H9 (cell line): ENCODE measurements around the gene CACNA1H. TPM values are rescaled to one million over a fixed set of nuclear protein-coding genes. Genes with fewer than 3 reads are reported as not detected.

Experiments used
- DNase-seq: peaks from one replicate; pipeline ENCODE4 v3.0.0-alpha.2; 2017
- H2AFZ ChIP-seq: one replicate; pipeline ENCODE4 v1.6.1; 2013; ENCODE audit warnings: mild to moderate bottlenecking, low read length, control low read depth, moderate library complexity
- H2AK5ac ChIP-seq: 2 replicates; pipeline ENCODE4 v1.6.1; 2013; ENCODE audit warnings: low read length, control low read depth, mixed read lengths; ENCODE audit not compliant: insufficient read length
- H2BK120ac ChIP-seq: one replicate; pipeline ENCODE4 v1.6.1; 2013; ENCODE audit warnings: low read depth, mild to moderate bottlenecking, low read length, control low read depth, inconsistent platforms; ENCODE audit not compliant: poor library complexity, severe bottlenecking
- H2BK12ac ChIP-seq: 2 replicates; pipeline ENCODE4 v1.6.1; 2013; ENCODE audit warnings: low read length, control low read depth, mixed read lengths, low read depth; ENCODE audit not compliant: insufficient read length
- H2BK15ac ChIP-seq: 2 replicates; pipeline ENCODE4 v1.6.1; 2013; ENCODE audit warnings: low read depth, low read length, control low read depth
- H2BK20ac ChIP-seq: one replicate; pipeline ENCODE4 v1.6.1; 2013; ENCODE audit warnings: low read depth, mild to moderate bottlenecking, low read length, control low read depth, inconsistent platforms; ENCODE audit not compliant: poor library complexity, severe bottlenecking
- H2BK5ac ChIP-seq: 2 replicates; pipeline ENCODE4 v1.6.1; 2013; ENCODE audit warnings: low read length, control low read depth, mixed read lengths; ENCODE audit not compliant: insufficient read length
- H3K14ac ChIP-seq: 2 replicates; pipeline ENCODE4 v1.6.1; 2013; ENCODE audit warnings: low read length, control low read depth; ENCODE audit not compliant: insufficient read depth
- H3K18ac ChIP-seq: 2 replicates; pipeline ENCODE4 v1.6.1; 2013; ENCODE audit warnings: low read depth, mild to moderate bottlenecking, mixed read lengths, low read length, control low read depth; ENCODE audit not compliant: insufficient read length
- H3K23ac ChIP-seq: 2 replicates; pipeline ENCODE4 v1.6.1; 2013; ENCODE audit warnings: low read length, control low read depth, mixed read lengths, low read depth; ENCODE audit not compliant: insufficient read length
- H3K23me2 ChIP-seq: 2 replicates; pipeline ENCODE4 v1.6.1; 2013; ENCODE audit warnings: low read depth, mild to moderate bottlenecking, mixed read lengths, low read length, control low read depth; ENCODE audit not compliant: insufficient read length, poor library complexity, severe bottlenecking
- H3K27ac ChIP-seq: 2 replicates; pipeline ENCODE4 v1.5.1; 2013; ENCODE audit warnings: low read length, control low read depth, mixed read lengths, low read depth; ENCODE audit not compliant: insufficient read length
- H3K27me3 ChIP-seq: 2 replicates; pipeline ENCODE4 v1.6.1; 2013; ENCODE audit warnings: low read length, control low read depth, inconsistent platforms; ENCODE audit not compliant: insufficient read depth
- H3K4ac ChIP-seq: 2 replicates; pipeline ENCODE4 v1.6.1; 2013; ENCODE audit warnings: low read depth, mild to moderate bottlenecking, control low read depth, inconsistent platforms, low read length, moderate library complexity
- H3K4me1 ChIP-seq: 2 replicates; pipeline ENCODE4 v1.6.1; 2013; ENCODE audit warnings: low read length, control low read depth, inconsistent platforms; ENCODE audit not compliant: insufficient read depth
- H3K4me2 ChIP-seq: 2 replicates; pipeline ENCODE4 v1.6.1; 2013; ENCODE audit warnings: low read length, control low read depth, mixed read lengths; ENCODE audit not compliant: insufficient read length, insufficient read depth
- H3K56ac ChIP-seq: 2 replicates; pipeline ENCODE4 v1.6.1; 2013; ENCODE audit warnings: low read depth, mild to moderate bottlenecking, mixed read lengths, low read length, control low read depth; ENCODE audit not compliant: insufficient read length
- H3K79me1 ChIP-seq: 2 replicates; pipeline ENCODE4 v1.6.1; 2013; ENCODE audit warnings: low read depth, mild to moderate bottlenecking, moderate library complexity, low read length, control low read depth, inconsistent platforms; ENCODE audit not compliant: insufficient read depth, poor library complexity, severe bottlenecking
- H3K79me2 ChIP-seq: 2 replicates; pipeline ENCODE4 v1.6.1; 2013; ENCODE audit warnings: low read length, control low read depth, inconsistent platforms; ENCODE audit not compliant: insufficient read depth
- H3K9ac ChIP-seq: 2 replicates; pipeline ENCODE4 v1.6.1; 2013; ENCODE audit warnings: low read length, control low read depth, mixed read lengths; ENCODE audit not compliant: insufficient read length; ENCODE audit errors: extremely low read depth
- H3K9me3 ChIP-seq: one replicate; pipeline ENCODE4 v1.6.1; 2013; ENCODE audit warnings: low read depth, low read length, inconsistent platforms; ENCODE audit not compliant: control insufficient read depth
- H3T11ph ChIP-seq: one replicate; pipeline ENCODE4 v1.6.1; 2013; ENCODE audit warnings: mild to moderate bottlenecking, low read length, control low read depth, inconsistent platforms
- H4K20me1 ChIP-seq: one replicate; pipeline ENCODE4 v1.6.1; 2013; ENCODE audit not compliant: control insufficient read depth, insufficient read length, insufficient read depth
- H4K5ac ChIP-seq: 2 replicates; pipeline ENCODE4 v1.6.1; 2013; ENCODE audit warnings: low read depth, mild to moderate bottlenecking, mixed read lengths, low read length, control low read depth; ENCODE audit not compliant: insufficient read length
- H4K8ac ChIP-seq: replicated peaks from 2 replicates; pipeline ENCODE4 v1.6.1; 2013; ENCODE audit warnings: low read length, control low read depth, mixed read lengths, low read depth; ENCODE audit not compliant: insufficient read length
- H4K91ac ChIP-seq: 2 replicates; pipeline ENCODE4 v1.6.1; 2013; ENCODE audit warnings: low read depth, mild to moderate bottlenecking, moderate library complexity, mixed read lengths, low read length, control low read depth; ENCODE audit not compliant: insufficient read length
- H3K27ac Mint-ChIP-seq, 3 experiments: 2 replicates in 2 of 3; 3 replicates in 1 of 3; pipeline ENCODE4 v1.8.0; 2020 to 2021; ENCODE audit warnings: mixed read lengths in 3 of 3, mild to moderate bottlenecking in 1 of 3, moderate library complexity in 1 of 3
- H3K27me3 Mint-ChIP-seq: 2 replicates; pipeline ENCODE4 v1.8.0; 2021; ENCODE audit warnings: low read depth, mild to moderate bottlenecking, moderate library complexity, mixed read lengths
- H3K36me3 Mint-ChIP-seq, 3 experiments: 2 replicates in 2 of 3; 3 replicates in 1 of 3; pipeline ENCODE4 v1.8.0; 2020 to 2021; ENCODE audit warnings: low read depth in 3 of 3, mixed read lengths in 3 of 3; ENCODE audit not compliant: insufficient read depth in 1 of 3
- H3K4me1 Mint-ChIP-seq, 2 experiments: 2 replicates each; pipeline ENCODE4 v1.8.0; 2020; ENCODE audit warnings: mixed read lengths in 2 of 2
- H3K4me3 Mint-ChIP-seq, 2 experiments: 2 replicates in 1 of 2; 3 replicates in 1 of 2; pipeline ENCODE4 v1.8.0; 2020 to 2021; ENCODE audit warnings: mild to moderate bottlenecking in 2 of 2, mixed read lengths in 2 of 2, moderate library complexity in 1 of 2
- H3K9me3 Mint-ChIP-seq, 2 experiments: 2 replicates in 1 of 2; 3 replicates in 1 of 2; pipeline ENCODE4 v1.8.0; 2020; ENCODE audit warnings: mild to moderate bottlenecking in 2 of 2, mixed read lengths in 2 of 2, moderate library complexity in 1 of 2
- CTCF ChIP-seq: fragments of 200-600 bp; sonication (generic); conservative IDR thresholded peaks from 3 replicates; pipeline ENCODE4 v1.8.0; 2021; ENCODE audit warnings: antibody characterized with exemption, mild to moderate bottlenecking
- WGBS: extraction: QIAGEN DNeasy Blood & Tissue Kit; methylation state at CpG from one replicate; pipeline ENCODE4 v1.1.7; 2013; ENCODE audit warnings: missing lambda C conversion rate, low lambda C conversion rate, mixed read lengths; ENCODE audit not compliant: insufficient read length; ENCODE audit errors: extremely low coverage; 5-methylcytosine and 5-hydroxymethylcytosine counted together
- total RNA-seq: library from RNA; stranded (reverse); gene quantifications from 2 replicates; pipeline ENCODE4 v1.2.1, GENCODE V29; 2021

CACNA1H gene
- total RNA-seq, 1 experiment from 2014 or later = 43.3 TPM

- H3K9me3 Mint-ChIP-seq = no peaks in the 10 kb centered on the region
- no peaks in the 10 kb centered on the region for H3K23me2 ChIP-seq
Measured at GRCh38 chr16:1122398-1122765, 30.5 kb upstream of the CACNA1H start.

More at GRCh38 chr16:1122398-1122765, 30.5 kb upstream of the CACNA1H start:
- Histone ChIP-seq H3K4me1 (no peaks in the 10 kb centered on the region), H2AFZ (no peak overlapping the region), H3K27me3 (no peaks in the 10 kb centered on the region), H4K5ac (no peak overlapping the region), H2AK5ac (no peak overlapping the region), H3T11ph (no peak overlapping the region), H3K56ac (no peak overlapping the region), H3K9me3 (no peaks in the 10 kb centered on the region), H3K4ac (no peak overlapping the region), H4K8ac (no peak overlapping the region), H3K9ac (no peak overlapping the region), H2BK15ac (no peak overlapping the region), H3K79me2 (no peaks in the 10 kb centered on the region), H2BK5ac (no peak overlapping the region), H2BK12ac (no peak overlapping the region), H3K79me1 (no peaks in the 10 kb centered on the region), H3K23ac (no peak overlapping the region), H3K4me2 (no peak overlapping the region), H4K20me1 (no peaks in the 10 kb centered on the region), H4K91ac (no peak overlapping the region), H3K18ac (no peak overlapping the region), H2BK120ac (no peak overlapping the region), H3K14ac (no peak overlapping the region), H2BK20ac (no peak overlapping the region), H3K27ac (no peak overlapping the region)
- H3K36me3 Mint-ChIP-seq = no peaks in the 10 kb centered on the region
- no peak for TF ChIP-seq CTCF
- peak overlapping the region in 1 of 3 experiments; percentile 64; a peak in 2 of 7 replicates for H3K27ac Mint-ChIP-seq
- WGBS = no CpG with 5 or more reads among the region's 14 CpGs
- H3K27me3 Mint-ChIP-seq = peaks cover 2% of the 10 kb centered on the region; the same call in 1 of the 2 replicates
- H3K4me3 Mint-ChIP-seq = no peak overlapping the region
- H3K4me1 Mint-ChIP-seq = peaks cover 0 to 7% of the 10 kb centered on the region in 2 experiments; a peak in 1 of 4 replicates
- DNase-seq = no peak
